ENCODE results near the gene DPP8. TPM values are rescaled to one million over a fixed set of nuclear protein-coding genes. Genes with fewer than 3 reads are reported as not detected.

DPP8 gene
- total and polyA plus RNA-seq, 10 of the 15 experiments (the other 5 are each of a cell fraction or from before 2014, with no cell fraction given), result 12.0 to 30.6 (median 24.3) TPM

DNA sequence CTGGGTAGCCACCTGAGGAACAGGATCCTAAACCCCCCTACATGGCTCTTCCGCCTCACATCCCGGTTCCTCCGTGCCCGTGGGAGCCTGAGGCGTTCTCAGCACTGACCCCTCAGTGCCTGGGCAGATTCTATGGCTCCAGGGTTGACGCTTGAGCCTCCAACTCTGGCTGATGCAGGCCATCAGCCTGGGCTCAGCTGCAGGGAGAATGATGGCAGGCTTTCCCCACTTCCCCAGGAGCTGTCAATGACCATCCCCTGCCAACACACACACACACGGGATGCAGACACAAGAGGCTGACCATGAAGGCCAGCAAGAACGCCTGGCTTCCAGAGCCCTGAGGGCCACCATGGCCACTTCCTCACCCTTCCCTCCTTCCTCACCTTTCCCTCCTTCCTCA, 123.9 kb downstream of the DPP8 start:
- ATAC-seq (no peak), FAIRE-seq (no peak), DNase-seq (ENCODE audit: low read depth, low spot score) (no peak)
- ChIA-PET POLR2A (no interaction called here), RAD21 (ENCODE audit: unreplicated experiment) (no interaction called here), CTCF (interaction anchor here (2.5 kb wide), 1 partner anchor 74 kb away, joined by 10 read pairs; no protein-coding TSS in a partner anchor), SMC1A (ENCODE audit: uncharacterized antibody, unreplicated experiment) (interaction anchor here (1.2 kb wide), 1 partner anchor 119 kb away, joined by 3 read pairs; no protein-coding TSS in a partner anchor)
- Histone ChIP-seq H3K9me3 (replicated peaks; ENCODE audit: control insufficient read depth, insufficient read depth, low read length) (no peaks in the 10 kb centered on the region), H3K79me2 (ENCODE audit: control insufficient read depth, insufficient read depth, low read length) (no peaks in the 10 kb centered on the region), H3K9ac (ENCODE audit: control insufficient read depth, insufficient read depth, low read length) (no peak overlapping the region), H2AFZ (ENCODE audit: control insufficient read depth, low read depth, low read length) (no peak overlapping the region), H3K27me3 (replicated peaks in 1 of 2; ENCODE audit: control insufficient read depth in 2 of 2, insufficient read depth in 2 of 2, low read length in 1 of 2) (peaks cover 4 to 5% of the 10 kb centered on the region in 2 experiments), H3K36me3 (ENCODE audit: control insufficient read depth in 2 of 2, insufficient read depth in 2 of 2, low read length in 1 of 2) (no peaks in the 10 kb centered on the region), H3K4me3 (no peak overlapping the region), H3K4me1 (ENCODE audit: control insufficient read depth, insufficient read depth, low read length) (no peaks in the 10 kb centered on the region), H3K4me2 (ENCODE audit: control insufficient read depth, insufficient read depth) (no peak overlapping the region), H4K20me1 (ENCODE audit: control insufficient read depth, insufficient read depth) (no peaks in the 10 kb centered on the region), H3K27ac (ENCODE audit: control insufficient read depth, insufficient read depth) (no peak overlapping the region)
- no TSS peak for BruUV-seq (replicated peaks)
- TF ChIP-seq KLF5 (IDR thresholded peaks at IDR 0.05; ENCODE audit: partially characterized antibody), result no peak
- TF ChIP-seq RELA (IDR thresholded peaks at IDR 0.05; ENCODE audit: borderline replicate concordance, partially characterized antibody), result no peak
- TF ChIP-seq KAT2A (conservative IDR thresholded peaks at IDR 0.05; ENCODE audit: control insufficient read depth, low read depth, low read length), result no peak
- TF ChIP-seq STAT3 (IDR thresholded peaks at IDR 0.05; ENCODE audit: low read depth, low read length), result no peak
- TF ChIP-seq, protein P1, sequence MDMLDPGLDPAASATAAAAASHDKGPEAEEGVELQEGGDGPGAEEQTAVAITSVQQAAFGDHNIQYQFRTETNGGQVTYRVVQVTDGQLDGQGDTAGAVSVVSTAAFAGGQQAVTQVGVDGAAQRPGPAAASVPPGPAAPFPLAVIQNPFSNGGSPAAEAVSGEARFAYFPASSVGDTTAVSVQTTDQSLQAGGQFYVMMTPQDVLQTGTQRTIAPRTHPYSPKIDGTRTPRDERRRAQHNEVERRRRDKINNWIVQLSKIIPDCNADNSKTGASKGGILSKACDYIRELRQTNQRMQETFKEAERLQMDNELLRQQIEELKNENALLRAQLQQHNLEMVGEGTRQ (IDR thresholded peaks at IDR 0.05; ENCODE audit: borderline replicate concordance, low read depth, low read length), result no peak
- TF ChIP-seq SIN3A (IDR thresholded peaks at IDR 0.05; ENCODE audit: low read depth, low read length), result no peak
- TF ChIP-seq WRNIP1 (IDR thresholded peaks at IDR 0.05; ENCODE audit: borderline replicate concordance, low read depth, low read length), result no peak
- TF ChIP-seq STAT1 (conservative IDR thresholded peaks at IDR 0.05), result no peak
- no peak for TF ChIP-seq HDAC6 (IDR thresholded peaks at IDR 0.05; ENCODE audit: unreplicated experiment)
- in situ Hi-C loops (cut with MboI), result no loop called here
- intact Hi-C loops (cut with micrococcal nuclease; ENCODE audit: unreplicated experiment), result no loop called here
- 7% methylated on average over 8 of the region's 8 CpGs for WGBS (ENCODE audit: insufficient coverage, insufficient replicate concordance, low lambda C conversion rate, missing lambda C conversion rate)
